HCT116 (cell line): ENCODE measurements around the gene TFPI2. TPM values are rescaled to one million over a fixed set of nuclear protein-coding genes. Genes with fewer than 3 reads are reported as not detected.

Experiments used
- ATAC-seq: fragments of 200-7000 bp; cut with Tn5 transposase; 2 replicates; pipeline ENCODE4 v1.9.1; 2020; ENCODE audit warnings: mild to moderate bottlenecking, moderate library complexity
- BruUV-seq: library from RNA; stranded (reverse); fragments of 400-500 nt; replicated peaks from 2 replicates; lab custom pipeline; 2021; lab: Mats Ljungman, UMichigan
- CTCF ChIA-PET: fragments of 300-600 bp; sonication (Branson Sonifier 250); formaldehyde crosslinking; loops from one replicate; lab custom pipeline; 2021; ENCODE audit warnings: antibody characterized with exemption; lab: Charles Lee
- POLR2A ChIA-PET: fragments of 300-600, 350-600 bp; sonication (Branson Sonifier 250); formaldehyde crosslinking; loops from one replicate; lab custom pipeline; 2021; ENCODE audit warnings: antibody characterized with exemption; lab: Charles Lee
- RAD21 ChIA-PET, 2 experiments: fragments of 300-600 bp; sonication (Branson Sonifier 250); formaldehyde crosslinking; loops; one replicate each; lab custom pipeline; 2023; ENCODE audit warnings: low total read pairs in 2 of 2; ENCODE audit not compliant: uncharacterized antibody in 2 of 2, unreplicated experiment in 2 of 2, low non-redundant PET in 1 of 2; lab: Charles Lee
- DNase-seq: peaks from one replicate; pipeline ENCODE4 v3.0.0-alpha.2; 2010; ENCODE audit warnings: low read depth, low spot score
- H2AFZ ChIP-seq: fragments of 200-600 bp; shearing (Covaris generic), sonication (generic); 2 replicates; pipeline ENCODE4 v1.6.1; 2017; ENCODE audit warnings: low read depth, mixed run types, mixed read lengths, antibody characterized with exemption, low read length; ENCODE audit not compliant: poor library complexity, severe bottlenecking
- H3K27ac ChIP-seq: 2 replicates; pipeline ENCODE4 v1.5.1; 2012; ENCODE audit warnings: low read depth, low read length
- H3K27me3 ChIP-seq: fragments of 200-600 bp; sonication (generic); 2 replicates; pipeline ENCODE4 v1.6.1; 2016; ENCODE audit warnings: mixed run types, low read length, mixed read lengths; ENCODE audit not compliant: insufficient read depth
- H3K36me3 ChIP-seq, 2 experiments: fragments of 200-500 bp in 1 of 2; fragments of 200-600 bp in 1 of 2; sonication (Bioruptor generic) in 1 of 2; sonication (generic) in 1 of 2; 2 replicates each; pipeline versions ENCODE4 v1.5.1 to v1.6.1; 2014 to 2016; ENCODE audit warnings: low read length in 2 of 2, inconsistent platforms in 1 of 2, mixed read lengths in 1 of 2, mixed run types in 1 of 2; ENCODE audit not compliant: insufficient read depth in 2 of 2, control insufficient read depth in 1 of 2
- H3K4me1 ChIP-seq, 2 experiments: fragments of 200-600 bp in 1 of 2; sonication (generic) in 1 of 2; 2 replicates each; pipeline versions ENCODE4 v1.5.1 to v1.6.1; 2012 to 2017; ENCODE audit warnings: low read length in 2 of 2, inconsistent platforms in 1 of 2, mild to moderate bottlenecking in 1 of 2, mixed read lengths in 1 of 2, mixed run types in 1 of 2, moderate library complexity in 1 of 2; ENCODE audit not compliant: insufficient read depth in 2 of 2, control insufficient read depth in 1 of 2
- H3K4me2 ChIP-seq: fragments of 200-600 bp; sonication (generic); 2 replicates; pipeline ENCODE4 v1.6.1; 2017; ENCODE audit warnings: mixed run types, low read length, mixed read lengths
- H3K4me3 ChIP-seq, 2 experiments: fragments of 200-600 bp in 1 of 2; sonication (generic) in 1 of 2; replicated peaks in 1 of 2; 2 replicates each; pipeline ENCODE4 v1.5.1; 2011 to 2016; ENCODE audit warnings: low read length in 2 of 2, control low read depth in 1 of 2, low read depth in 1 of 2, mild to moderate bottlenecking in 1 of 2, mixed read lengths in 1 of 2, mixed run types in 1 of 2
- H3K79me2 ChIP-seq: fragments of 200-600 bp; sonication (generic); 2 replicates; pipeline ENCODE4 v1.6.1; 2017; ENCODE audit warnings: mild to moderate bottlenecking, mixed run types, low read length, moderate library complexity, mixed read lengths; ENCODE audit not compliant: insufficient read depth
- H3K9ac ChIP-seq: fragments of 200-600 bp; sonication (generic); 2 replicates; pipeline ENCODE4 v1.6.1; 2016; ENCODE audit warnings: low read length, mixed read lengths
- H3K9me2 ChIP-seq: fragments of 200-600 bp; sonication (generic), shearing (Covaris generic); 2 replicates; pipeline ENCODE4 v1.6.1; 2017; ENCODE audit warnings: mixed run types, mild to moderate bottlenecking, moderate library complexity; ENCODE audit not compliant: insufficient read depth
- H3K9me3 ChIP-seq, 2 experiments: fragments of 200-500 bp in 1 of 2; fragments of 200-600 bp in 1 of 2; sonication (Bioruptor generic) in 1 of 2; sonication (generic) in 1 of 2; 2 replicates each; pipeline ENCODE4 v1.6.1; 2014 to 2017; ENCODE audit warnings: low read length in 2 of 2, mixed read lengths in 2 of 2, inconsistent platforms in 1 of 2, low read depth in 1 of 2, mild to moderate bottlenecking in 1 of 2, mixed run types in 1 of 2, moderate library complexity in 1 of 2; ENCODE audit not compliant: control insufficient read depth in 1 of 2, insufficient read depth in 1 of 2
- H4K20me1 ChIP-seq: fragments of 200-600 bp; sonication (generic), shearing (Covaris generic); 2 replicates; pipeline ENCODE4 v1.6.1; 2017; ENCODE audit warnings: mixed run types, mild to moderate bottlenecking, moderate library complexity; ENCODE audit not compliant: insufficient read depth
- CEBPB ChIP-seq: IDR thresholded peaks from 2 replicates; pipeline ENCODE4 v1.6.1; 2012; ENCODE audit warnings: low read depth
- ELF1 ChIP-seq: IDR thresholded peaks from 2 replicates; pipeline ENCODE4 v1.6.1; 2012; ENCODE audit warnings: low read depth, borderline replicate concordance
- EZH2 ChIP-seq: fragments of 200-600 bp; sonication (generic); IDR thresholded peaks from 2 replicates; pipeline ENCODE4 v1.6.1; 2017; ENCODE audit warnings: antibody characterized with exemption, mixed run types
- FOSL1 ChIP-seq: IDR thresholded peaks from 2 replicates; pipeline ENCODE4 v1.6.1; 2012; ENCODE audit warnings: low read depth
- JUND ChIP-seq: IDR thresholded peaks from 2 replicates; pipeline ENCODE4 v1.6.1; 2012
- POLR2A ChIP-seq: IDR thresholded peaks from 2 replicates; pipeline ENCODE4 v1.7.0; 2011; ENCODE audit warnings: borderline replicate concordance; ENCODE audit not compliant: insufficient read depth, insufficient read length; ENCODE audit errors: extremely low read depth
- SIN3A ChIP-seq: IDR thresholded peaks from 2 replicates; pipeline ENCODE4 v1.6.1; 2012; ENCODE audit warnings: low read depth
- SP1 ChIP-seq: IDR thresholded peaks from 2 replicates; pipeline ENCODE4 v1.6.1; 2012; ENCODE audit warnings: low read depth
- YY1 ChIP-seq: IDR thresholded peaks from 2 replicates; pipeline ENCODE4 v1.6.1; 2011; ENCODE audit warnings: low read length, low read depth, moderate library complexity, mild to moderate bottlenecking; ENCODE audit not compliant: insufficient replicate concordance; ENCODE audit errors: extremely low read depth
- intact Hi-C: fragments of 100-400 bp; cut with micrococcal nuclease; formaldehyde crosslinking; loops from 2 replicates; pipeline ENCODE4 v1.10.0; 2022
- total RNA-seq: library from RNA; stranded (reverse); gene quantifications from one replicate; pipeline ENCODE4 v1.2.1, GENCODE V29; 2021; ENCODE audit not compliant: unreplicated experiment
- TF ChIP-seq, protein P1 (sequence below): IDR thresholded peaks from 2 replicates; pipeline ENCODE4 v1.6.1; 2012
- TF ChIP-seq, protein P2 (sequence below): IDR thresholded peaks from 2 replicates; pipeline ENCODE4 v1.6.1; 2012

The TFPI2 gene
- total RNA-seq, 1 experiment from 2014 or later: 0.15 TPM

DNA sequence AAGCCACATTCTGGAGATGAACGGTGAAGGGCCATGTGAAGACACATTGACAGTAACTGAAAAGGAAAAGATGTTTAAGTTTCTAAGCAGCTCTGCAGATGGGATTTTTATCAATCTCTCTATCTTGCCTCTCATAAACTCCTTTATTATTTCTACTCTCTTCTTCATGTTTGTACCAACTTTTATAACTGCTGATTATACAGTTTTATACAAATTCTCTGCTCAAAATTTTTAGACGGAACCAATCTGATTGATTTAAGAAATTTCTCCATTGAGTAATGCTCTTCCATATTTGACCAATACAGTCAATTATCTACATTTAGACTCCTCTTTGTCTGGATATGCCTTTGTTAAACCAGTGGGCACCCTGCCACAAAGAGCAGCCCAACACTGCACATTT is 31.7 kb downstream of the TFPI2 start:
- RAD21 ChIA-PET: no interaction called here
- no peak for DNase-seq
- no peak overlapping the region for H3K27ac ChIP-seq
- no peaks in the 10 kb centered on the region for H3K36me3 ChIP-seq
- H3K4me3 ChIP-seq: no peak overlapping the region
- no peaks in the 10 kb centered on the region for H3K9me3 ChIP-seq
- no peak for ATAC-seq
- no peaks in the 10 kb centered on the region for H3K4me1 ChIP-seq
- H3K79me2 ChIP-seq: no peaks in the 10 kb centered on the region
- TF ChIP-seq JUND (no peak), POLR2A (no peak), FOSL1 (no peak), SIN3A (no peak)
- TF ChIP-seq, protein P1, sequence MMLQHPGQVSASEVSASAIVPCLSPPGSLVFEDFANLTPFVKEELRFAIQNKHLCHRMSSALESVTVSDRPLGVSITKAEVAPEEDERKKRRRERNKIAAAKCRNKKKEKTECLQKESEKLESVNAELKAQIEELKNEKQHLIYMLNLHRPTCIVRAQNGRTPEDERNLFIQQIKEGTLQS: no peak
- TF ChIP-seq, protein P2, sequence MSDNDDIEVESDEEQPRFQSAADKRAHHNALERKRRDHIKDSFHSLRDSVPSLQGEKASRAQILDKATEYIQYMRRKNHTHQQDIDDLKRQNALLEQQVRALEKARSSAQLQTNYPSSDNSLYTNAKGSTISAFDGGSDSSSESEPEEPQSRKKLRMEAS: no peak
- no peak overlapping the region for H2AFZ ChIP-seq
- POLR2A ChIA-PET: no interaction called here
- CTCF ChIA-PET: no interaction called here
- no peak overlapping the region for H3K4me2 ChIP-seq
- H3K27me3 ChIP-seq: 0 out of 2 replicates have a peak, but pooled peaks cover 6% of the 10 kb centered on the region
- BruUV-seq: no TSS peak
- H4K20me1 ChIP-seq: no peaks in the 10 kb centered on the region; the same call in 1 of the 2 replicates
- no peak overlapping the region for H3K9ac ChIP-seq
- intact Hi-C loops: no loop called here
- no peaks in the 10 kb centered on the region for H3K9me2 ChIP-seq

DNA sequence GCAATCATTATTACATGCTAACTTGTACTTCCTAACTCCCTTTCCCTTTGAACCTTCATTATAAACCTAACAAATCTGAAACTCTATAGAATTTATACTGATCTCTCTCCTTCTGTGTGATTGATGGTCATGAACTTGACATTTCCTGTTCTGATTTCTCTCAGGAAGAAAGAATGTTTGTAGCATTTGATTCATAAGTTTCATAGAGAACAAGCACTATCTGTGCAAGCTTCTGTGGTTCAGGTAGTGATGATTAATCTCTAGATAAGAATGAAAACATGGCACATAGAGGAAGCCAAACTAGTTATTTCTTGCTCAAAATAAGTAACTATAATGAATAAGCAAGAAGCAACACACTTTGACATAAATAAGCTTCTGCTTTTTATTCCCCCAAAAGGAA is 34.2 kb downstream of the TFPI2 start:
- BruUV-seq: no TSS peak
- CTCF ChIA-PET: no interaction called here
- DNase-seq: no peak

More for the DNA sequence above, 34.2 kb downstream of the TFPI2 start:
- H3K79me2 ChIP-seq: no peaks in the 10 kb centered on the region
- no peak overlapping the region for H3K4me2 ChIP-seq
- H3K4me1 ChIP-seq: no peaks in the 10 kb centered on the region
- ATAC-seq: no peak
- intact Hi-C loops: no loop called here
- RAD21 ChIA-PET: no interaction called here
- no peak overlapping the region for H3K9ac ChIP-seq
- peaks cover 6% of the 10 kb centered on the region; the same call in 1 of the 2 replicates for H3K27me3 ChIP-seq
- H4K20me1 ChIP-seq: no peaks in the 10 kb centered on the region; the same call in 1 of the 2 replicates
- no peak overlapping the region for H2AFZ ChIP-seq
- no peaks in the 10 kb centered on the region for H3K9me2 ChIP-seq
- H3K27ac ChIP-seq: no peak overlapping the region
- H3K9me3 ChIP-seq: no peaks in the 10 kb centered on the region
- TF ChIP-seq YY1 (no peak), CEBPB (no peak), EZH2 (no peak), SP1 (no peak), ELF1 (no peak)
- POLR2A ChIA-PET: no interaction called here
- no peak overlapping the region for H3K4me3 ChIP-seq
- H3K36me3 ChIP-seq: no peaks in the 10 kb centered on the region
